SH-SY5Y (cell line): Measurements from ENCODE around the gene CAV1.

ENCODE experiments used
- GATA2 ChIP-seq: IDR thresholded peaks from 2 replicates; pipeline ENCODE4 v1.6.1; 2011; ENCODE audit warnings: mild to moderate bottlenecking, low read depth, low read length
- GATA3 ChIP-seq: IDR thresholded peaks from 2 replicates; pipeline ENCODE4 v1.6.1; 2011; ENCODE audit warnings: low read depth, mild to moderate bottlenecking, low read length, moderate library complexity

GRCh38 chr7:116591202-116592040 is 66.6 kb downstream of the CAV1 start:
- TF ChIP-seq GATA2 (no peak), GATA3 (no peak)
